Ureter (tissue), 1 donor: ENCODE results near the gene PDE11A. TPM values are rescaled to one million over a fixed set of nuclear protein-coding genes. Genes with fewer than 3 reads are reported as not detected.
"Not testable (repeated sequence)": the region's sequence is repeated elsewhere in the genome, so short reads cannot be mapped to it uniquely, and the experiment has no call there.

Experiments used
- DNase-seq: peaks from one replicate; pipeline ENCODE4 v3.0.0-alpha.2; 2020; ENCODE audit warnings: low spot score
- total RNA-seq: library from RNA; stranded (reverse); gene quantifications from one replicate; pipeline ENCODE4 v1.2.4, GENCODE V29; 2023
- donor health status: DM: yes; HTN: yes; CAD: no.

Gene PDE11A
- total RNA-seq, 1 donor from 2014 or later: 2.2 TPM

DNA sequence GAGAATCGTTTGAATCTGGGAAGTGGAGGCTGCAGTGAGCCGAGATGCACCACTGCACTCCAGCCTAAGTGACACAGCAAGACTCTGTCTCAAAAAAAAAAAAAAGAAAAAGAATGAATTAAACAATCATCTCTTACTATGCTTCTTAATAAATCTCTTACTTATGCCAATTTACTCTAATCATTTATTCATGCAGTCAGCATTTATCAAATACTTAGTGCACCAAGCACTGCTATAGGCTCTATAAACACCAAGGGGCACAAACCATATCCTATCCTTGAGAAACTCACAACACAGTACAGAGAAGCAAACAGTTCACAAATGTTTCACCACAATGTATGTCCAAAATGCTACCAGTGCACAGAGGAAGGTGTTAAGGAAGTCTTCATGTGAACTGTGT, 189.4 kb downstream of the PDE11A start:
- DNase-seq: no peak

DNA sequence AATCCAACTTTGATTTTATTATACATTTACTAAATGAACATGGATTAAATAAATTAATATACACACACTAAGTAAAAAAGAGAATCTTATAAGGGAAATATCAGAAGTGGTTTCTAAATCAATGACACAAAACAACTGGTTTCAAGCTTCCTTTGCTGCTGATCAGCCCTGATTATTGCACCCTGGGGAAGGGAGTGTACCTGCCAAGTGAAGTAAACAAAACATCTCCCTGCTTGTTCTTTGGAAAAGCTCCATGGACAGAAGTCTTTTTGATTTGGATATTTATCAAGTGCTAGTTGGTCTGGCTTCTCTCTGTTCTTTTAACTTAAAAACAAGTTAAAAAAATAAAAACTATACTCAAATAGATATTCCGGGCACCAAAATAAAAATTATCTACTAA, 190.1 kb downstream of the PDE11A start:
- DNase-seq: no peak

DNA sequence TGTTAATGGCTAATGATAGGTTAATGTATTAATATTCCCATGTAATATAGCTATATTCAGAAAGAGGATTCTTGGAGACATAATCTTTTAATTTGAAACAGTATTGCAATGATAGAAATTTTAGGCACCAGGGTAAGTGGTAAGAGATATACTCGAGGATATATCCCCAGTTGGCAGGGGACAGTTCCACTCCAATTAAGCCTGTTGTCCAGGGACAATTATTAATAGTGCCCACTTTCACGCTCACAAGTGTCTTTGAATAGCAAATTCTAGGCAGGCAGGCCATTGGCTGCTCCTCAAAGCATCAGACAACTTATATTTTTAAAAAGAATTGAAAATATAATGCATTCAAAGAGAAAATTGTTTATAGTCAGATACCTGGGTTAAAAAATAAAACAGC, 190.7 kb downstream of the PDE11A start:
- DNase-seq: no peak

DNA sequence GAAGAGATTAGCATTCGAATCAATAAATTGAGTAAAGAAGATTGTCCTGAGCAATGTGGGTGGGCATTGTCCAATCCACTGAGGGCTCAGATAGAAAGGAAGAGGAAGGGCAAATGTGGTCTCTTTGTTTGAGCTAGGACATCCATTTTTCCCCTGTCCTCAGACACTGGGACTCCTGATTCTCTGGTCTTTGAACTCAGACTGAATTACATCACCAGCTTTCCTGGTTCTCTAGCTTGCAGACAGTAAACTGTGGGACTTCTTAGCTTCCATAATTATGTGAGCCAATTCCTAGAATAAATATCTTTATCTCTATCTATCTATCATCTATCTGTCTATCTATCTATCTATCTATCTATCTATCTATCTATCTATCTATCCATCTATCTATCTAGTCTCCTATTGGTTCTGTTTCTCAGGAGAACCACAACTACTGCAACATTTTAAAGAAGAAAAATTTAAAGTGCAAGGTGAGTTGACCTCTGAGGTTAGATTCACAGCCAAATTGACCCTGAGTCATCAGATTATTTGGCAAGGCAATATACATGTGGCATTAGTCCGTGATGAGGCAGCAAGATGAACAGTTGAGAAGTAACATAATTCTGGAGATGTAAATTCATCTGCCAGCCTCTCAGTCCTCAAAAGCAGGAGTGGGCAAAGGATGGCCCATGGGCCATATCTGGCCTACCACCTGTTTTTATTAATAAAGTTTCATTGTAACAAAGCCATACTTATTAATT, 191.4 kb downstream of the PDE11A start:
- DNase-seq: no peak

DNA sequence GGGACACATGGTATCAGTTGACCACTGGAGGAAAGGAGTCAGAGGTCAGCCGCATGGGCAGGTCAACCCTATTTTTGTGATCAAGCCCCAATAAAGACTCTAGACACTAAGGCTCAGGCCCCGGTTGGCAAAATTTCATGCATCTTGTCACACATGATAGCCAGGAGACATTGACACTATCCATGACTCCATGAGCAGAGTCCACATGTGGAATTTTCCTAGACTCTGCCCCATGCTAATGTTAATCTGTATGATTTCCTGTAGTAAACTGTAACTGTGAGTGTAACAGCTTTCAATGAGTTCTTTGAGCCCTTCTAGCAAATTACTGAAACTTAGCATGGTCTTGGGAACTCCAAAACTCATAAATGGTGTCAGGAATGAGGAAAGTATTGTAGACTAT, 192.3 kb downstream of the PDE11A start:
- no peak for DNase-seq

DNA sequence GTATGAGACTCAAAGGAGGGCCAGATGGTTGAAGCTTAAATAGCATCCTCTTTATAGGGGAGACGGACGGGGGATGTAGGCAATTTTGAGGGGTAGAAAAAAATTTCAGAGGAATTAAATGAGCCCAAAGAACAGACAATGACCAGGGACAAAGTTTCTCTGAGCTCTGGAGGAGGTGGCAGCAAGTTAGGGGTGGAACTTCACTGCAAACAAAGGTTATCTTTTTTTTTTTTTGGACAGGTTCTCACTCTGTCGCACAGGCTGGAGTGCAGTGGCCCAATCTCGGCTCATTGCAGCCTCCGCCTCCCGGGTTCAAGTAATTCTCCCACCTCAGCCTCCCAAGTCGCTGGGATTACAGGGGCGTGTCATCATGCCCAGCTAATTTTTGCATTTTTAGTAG, 195.6 kb downstream of the PDE11A start:
- DNase-seq: no peak

DNA sequence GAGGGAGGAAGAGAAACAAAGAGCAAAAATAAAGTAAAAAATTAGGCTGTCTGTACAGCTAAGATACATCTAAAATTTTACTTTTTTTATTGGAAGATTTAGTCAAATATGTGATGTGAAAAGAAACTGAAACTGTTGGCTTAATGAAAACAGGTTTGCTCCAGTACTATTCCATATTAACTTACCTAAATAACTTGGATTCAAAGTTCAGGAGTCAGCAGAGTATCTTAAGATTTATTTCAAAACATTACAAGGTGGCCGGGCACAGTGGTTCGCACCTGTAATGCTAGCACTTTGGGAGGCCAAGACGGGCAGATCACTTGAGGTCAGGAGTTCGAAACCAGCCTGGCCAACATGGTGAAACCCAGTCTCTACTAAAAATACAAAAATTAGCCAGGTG, 197.9 kb downstream of the PDE11A start:
- no peak for DNase-seq

DNA sequence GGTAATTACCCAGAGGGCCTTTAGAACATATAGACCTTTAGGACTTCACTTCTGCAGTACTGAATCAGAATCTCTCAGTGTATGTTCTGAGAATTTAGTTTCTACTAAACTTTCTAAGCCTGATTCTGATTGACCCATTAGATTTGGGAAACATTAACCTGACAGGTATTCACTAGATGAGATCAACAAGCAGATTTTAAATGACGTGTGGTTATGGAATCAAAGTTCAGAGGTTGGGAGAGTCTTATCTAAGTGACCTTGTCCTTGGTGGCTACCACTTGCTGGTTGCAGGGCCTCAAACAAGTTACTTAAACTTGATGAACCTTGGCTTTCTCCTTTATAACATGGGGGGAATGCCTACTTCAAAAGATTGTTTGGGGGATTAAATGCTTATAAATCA, 198.7 kb downstream of the PDE11A start:
- DNase-seq: no peak

DNA sequence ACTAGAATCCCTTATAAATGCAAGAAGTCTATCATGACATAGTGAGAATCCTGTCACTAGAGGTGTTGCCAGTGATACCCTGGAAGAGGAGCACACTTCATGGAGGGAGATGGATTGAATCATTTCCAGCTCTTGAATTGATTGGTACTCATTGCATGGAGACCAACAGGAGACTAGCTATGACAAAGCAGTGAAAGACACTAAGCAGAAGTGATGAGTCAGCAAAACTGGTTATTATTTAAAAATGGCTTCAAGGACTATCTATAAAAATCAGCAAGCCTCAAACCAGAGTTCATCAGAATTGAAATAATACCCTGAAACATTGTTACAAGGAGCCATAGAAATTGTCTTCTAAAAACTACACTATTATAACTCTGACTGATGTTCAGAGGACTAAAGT, 200.3 kb downstream of the PDE11A start:
- DNase-seq: no peak

DNA sequence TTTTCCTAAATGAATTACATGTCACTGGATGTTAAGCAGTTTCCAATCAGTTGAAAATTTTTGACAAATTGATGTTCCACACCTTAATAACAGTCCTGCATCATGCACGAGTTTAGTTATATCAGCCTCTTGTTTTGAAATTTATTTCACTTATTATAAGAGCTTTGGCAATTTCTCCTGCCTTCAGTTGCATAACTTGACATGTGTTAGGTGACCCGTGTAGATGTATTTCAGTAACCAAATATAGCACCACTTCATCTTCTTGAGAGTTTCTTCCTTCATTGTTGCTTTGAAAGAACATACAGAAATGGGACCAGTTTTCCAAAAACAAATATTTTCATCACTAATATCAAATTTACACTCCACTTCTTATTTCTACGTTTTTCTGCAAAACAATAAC, 202.7 kb downstream of the PDE11A start:
- DNase-seq: no peak

DNA sequence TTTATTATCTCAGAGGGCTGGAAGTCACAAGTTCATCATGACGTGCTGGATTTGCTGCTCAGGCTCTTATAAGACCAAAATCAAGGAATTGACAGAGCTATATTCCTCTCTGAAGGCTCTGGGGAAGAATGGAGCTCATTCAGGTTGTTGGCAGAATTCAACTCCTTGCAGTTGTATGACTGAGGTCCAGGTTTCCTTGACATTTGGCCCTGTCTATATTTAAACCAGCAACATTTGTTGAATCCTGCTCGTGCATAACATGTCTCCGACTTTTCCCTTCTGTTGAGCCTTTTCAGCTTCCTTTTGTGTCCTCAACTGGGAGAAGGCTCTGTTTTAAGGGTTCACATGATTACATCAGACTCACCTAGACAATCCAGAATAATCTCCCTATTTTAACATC, 203.4 kb downstream of the PDE11A start:
- DNase-seq: no peak

DNA sequence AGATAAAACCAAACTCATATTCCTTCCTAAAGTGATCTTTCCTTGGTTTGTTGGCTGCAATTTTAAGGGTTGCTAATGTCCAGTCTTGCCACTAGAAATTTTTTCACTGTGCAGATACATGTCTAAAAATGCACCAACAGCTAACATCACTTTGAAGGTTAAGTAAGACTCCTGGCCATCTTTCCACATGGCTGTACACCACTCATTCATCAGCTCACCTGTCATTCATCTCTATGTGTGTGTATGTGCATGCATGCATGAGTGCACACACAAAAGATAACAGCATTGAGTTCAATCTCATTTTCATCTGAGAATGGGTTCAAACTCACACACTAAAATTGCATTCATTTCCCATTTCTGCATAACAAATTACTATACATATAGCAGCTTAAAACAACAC, 203.8 kb downstream of the PDE11A start:
- DNase-seq: no peak

DNA sequence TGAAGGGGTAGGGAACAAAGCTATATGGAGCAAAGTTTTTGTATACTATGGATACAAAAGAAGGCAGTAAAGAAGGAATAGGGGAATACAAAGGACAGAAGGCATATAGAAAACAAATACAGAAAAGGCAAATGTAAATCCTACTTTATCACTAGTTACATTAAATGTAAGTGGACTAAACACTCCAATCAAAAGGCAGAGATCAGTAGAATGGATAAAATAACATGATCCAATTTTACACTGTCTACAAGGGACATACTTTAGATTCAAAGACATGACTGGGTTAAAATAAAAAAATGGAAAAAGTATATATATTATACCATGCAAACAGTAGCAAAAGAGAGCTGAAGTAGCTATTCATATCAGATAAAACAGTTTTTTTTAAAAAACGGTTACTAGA, 215.0 kb downstream of the PDE11A start:
- no peak for DNase-seq

DNA sequence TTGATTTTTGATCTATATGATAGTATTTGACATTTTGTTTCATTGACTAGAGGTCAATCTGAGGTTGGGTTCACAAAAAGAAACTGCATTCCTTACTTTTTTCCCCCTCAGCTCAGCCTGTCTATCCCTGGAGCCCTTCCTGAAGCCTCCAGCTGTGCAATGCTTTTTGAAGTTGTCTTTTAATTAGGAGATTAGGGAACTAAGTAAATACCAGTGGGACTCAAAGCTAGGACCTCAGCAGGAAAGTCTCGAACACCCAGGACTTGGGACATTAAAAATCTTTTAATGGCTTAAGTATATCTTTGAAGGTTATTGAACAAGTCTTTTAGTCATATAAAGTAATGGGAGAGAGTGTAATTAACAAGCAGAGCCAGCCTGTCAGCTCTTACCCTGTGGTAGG, 220.2 kb downstream of the PDE11A start:
- no peak for DNase-seq

DNA sequence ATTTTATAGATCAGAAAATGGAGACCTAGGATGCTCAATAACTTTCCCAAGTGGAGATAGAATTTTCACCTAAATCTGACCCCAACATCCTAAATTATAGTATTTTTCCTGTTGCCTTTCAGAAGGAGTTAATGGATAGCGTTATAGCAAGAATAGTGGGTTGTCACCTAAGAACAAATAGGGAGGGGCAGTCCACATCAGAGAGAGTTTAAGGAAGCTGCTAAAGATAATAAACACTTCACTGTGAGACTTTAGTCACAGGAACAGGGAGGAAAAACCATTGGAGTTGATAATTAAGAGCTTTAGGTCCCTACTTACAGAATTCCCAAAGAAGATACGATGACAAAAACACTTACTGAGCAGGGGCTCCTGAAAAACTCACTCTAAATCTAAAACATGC, 229.4 kb downstream of the PDE11A start:
- DNase-seq: no peak

DNA sequence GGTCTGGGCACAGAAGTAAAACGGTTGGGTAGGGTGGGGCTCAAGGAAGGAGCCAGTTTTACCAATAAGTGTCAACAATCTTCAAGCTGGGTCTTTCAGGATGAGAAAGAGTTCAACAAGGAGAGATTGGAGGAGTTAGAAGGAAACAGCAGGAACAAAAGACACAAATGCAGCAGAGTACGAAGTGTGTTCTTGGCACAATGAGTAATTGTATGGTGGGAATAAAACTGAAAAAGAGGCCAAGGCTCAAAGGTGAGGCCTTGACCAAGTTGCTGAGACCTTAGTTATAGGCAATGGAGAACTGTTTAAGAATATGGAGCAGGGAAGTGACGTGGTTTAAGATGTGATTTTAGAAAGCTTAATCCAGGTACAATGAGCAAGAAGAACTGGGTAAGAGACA, 230.3 kb downstream of the PDE11A start:
- no peak for DNase-seq

DNA sequence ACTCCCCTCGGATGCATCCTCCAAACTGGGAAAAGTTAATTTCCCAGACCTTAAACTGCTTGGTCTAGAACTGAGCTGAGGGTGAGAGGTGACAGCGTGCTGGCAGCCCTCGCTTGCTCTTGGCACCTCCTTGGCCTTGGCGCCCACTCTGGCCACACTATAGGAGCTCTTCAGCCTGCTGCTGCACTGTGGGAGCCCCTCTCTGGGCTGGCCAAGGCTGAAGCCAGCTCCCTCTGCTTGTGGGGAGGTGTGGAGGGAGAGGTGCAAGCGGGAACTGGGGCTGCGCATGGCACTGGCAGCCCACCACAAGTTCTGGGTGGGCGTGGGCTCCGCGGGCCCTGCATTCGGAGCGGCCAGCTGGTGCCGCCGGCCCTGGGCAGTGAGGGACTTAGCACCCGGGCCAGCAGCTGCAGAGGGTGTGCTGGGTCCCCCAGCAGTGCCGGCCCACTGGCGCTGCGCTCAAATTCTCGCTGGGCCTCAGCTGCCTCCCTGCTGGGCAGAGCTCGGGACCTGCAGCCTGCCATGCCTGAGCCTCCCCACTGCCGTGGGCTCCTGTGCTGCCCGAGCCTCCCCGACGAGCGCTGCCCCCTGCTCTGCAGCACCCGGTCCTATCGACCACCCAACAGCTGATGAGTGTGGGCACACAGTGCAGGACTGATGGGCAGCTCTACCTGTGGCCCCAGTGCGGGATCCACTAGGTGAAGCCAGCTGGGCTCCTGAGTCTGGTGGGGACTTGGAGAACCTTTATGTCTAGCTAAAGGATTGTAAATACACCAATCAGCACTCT, 237.0 kb downstream of the PDE11A start:
- not testable (repeated sequence) for DNase-seq

DNA sequence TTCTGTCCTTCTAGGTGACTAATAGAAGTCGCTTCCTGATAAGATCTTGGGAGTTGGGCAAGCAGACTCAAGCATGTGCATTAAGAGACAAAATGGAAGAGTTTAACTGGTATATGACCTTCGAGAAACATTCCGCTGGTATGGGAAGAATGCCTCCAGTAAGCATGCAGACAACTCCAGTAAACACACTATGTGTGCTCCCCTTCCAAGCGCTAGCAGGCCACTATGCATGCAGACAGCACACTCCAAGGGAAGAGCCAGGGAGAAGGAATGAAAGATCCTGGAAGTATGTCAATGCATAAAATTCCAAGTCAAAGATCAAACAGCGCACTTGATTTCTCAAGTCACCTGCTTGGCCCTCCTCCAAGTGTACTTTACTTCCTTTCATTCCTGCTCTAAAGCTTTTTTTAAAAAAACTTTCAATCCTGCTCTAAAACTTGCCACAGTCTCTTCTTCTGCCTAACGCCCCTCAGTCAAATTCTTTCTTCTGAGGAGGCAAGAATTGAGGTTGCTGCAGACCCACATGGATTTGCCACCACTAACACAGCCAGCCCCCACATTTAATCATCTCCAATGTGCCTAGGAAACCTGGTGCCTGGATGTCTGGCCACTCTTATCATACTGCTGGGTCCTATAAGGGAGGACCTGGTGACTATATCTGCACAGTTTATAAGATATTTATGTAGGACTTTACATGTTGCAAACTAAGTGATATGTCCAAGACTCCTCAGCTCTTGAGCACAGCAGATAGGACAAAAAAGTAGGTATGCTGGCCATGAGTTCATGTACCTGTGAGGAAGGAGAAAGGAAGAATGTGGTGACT, 239.8 kb downstream of the PDE11A start:
- DNase-seq: no peak

DNA sequence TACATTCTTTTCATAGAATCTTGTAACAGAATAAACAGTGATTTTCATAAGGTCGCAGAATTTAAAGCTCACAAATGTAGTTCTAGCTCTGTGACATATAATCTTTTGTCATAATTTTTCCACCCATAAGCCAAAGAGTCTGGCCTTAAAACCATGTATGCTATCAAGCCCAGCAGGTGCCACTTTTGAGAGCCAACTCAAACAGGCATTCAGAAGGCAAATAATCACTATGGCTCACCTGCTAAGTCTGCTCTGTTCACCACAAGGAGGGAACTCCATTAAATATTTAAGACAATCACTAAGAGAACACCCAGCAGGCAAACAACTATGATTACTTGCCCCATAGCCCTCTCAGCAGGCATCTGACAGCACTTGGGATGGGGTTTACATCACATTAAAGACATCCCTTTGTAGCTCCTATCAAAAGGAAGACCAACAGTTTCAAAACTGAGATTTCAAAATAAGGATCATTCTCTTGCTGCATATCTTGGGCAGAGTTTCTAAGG, 241.6 kb downstream of the PDE11A start:
- no peak for DNase-seq

DNA sequence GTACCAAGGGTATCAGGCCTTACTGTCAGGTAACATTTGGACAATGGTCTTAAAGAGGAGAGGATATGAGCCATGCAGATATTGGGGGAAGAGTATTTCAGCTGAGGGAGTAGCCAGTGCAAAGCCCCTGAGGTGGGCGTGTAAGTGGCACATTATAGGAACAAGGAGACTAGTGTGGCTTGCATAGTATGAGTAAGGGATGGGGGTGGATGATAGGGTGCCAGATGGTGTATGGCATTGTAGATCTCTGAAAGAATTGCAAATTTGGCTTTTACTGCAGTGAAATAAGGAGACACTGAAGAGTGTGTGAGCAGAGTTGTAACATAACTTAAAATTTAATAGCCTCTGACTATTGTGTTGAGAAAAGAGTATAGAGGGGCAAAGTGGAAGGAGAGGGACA, 244.0 kb downstream of the PDE11A start:
- DNase-seq: no peak

DNA sequence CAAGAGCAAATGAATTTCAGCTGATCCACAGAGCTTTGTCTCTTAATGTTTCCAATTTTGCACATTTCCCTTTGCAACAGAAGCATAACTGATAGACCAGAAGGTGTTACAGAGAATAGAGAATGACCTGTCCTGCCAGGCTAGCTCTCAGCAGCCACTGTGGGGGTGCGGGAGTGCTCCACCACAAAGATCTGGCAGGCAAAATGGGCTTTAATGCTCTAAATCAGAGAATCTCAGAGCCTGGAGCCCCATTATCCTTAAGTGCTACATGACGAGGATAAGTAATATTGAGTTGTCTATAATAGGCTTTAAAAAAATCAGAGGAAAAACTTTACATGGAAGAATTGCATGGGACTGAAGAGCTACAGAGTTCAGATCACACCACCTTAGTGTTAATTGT, 245.7 kb downstream of the PDE11A start:
- no peak for DNase-seq

DNA sequence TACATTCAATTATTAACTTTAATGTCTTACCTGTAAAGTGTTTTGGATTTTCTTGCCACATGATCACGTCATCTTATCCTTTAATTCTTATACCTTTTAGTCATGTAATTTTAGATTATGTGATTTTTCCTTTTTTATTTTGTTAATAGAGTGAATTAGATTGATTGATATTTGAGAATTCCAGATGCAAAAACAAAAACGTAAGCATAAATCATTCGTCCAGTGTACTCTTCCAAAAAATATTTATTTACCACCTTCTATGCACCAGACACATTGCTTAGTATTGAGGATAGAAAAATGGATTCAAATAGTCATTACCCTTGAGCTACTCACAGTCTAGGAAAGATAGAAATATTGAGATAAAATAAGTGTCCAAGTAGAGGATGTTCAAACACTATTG, 249.6 kb downstream of the PDE11A start:
- no peak for DNase-seq
